Fibroblast of skin of right quadriceps (primary cell): ENCODE data around the gene CD34.

Experiments
- DNase-seq: peaks from one replicate; pipeline ENCODE4 v3.0.0-alpha.2; 2013

The CD34 gene

GRCh38 chr1:207851696-207852095 lies 59.2 kb downstream of the CD34 start:
- DNase-seq, result no peak

- no peak for DNase-seq
These were observed 60.1 kb downstream of the CD34 start for GRCh38 chr1:207850621-207851407.

- no peak for DNase-seq
These were observed 61.3 kb downstream of the CD34 start for GRCh38 chr1:207849646-207850045.

GRCh38 chr1:207849016-207849415 lies 61.9 kb downstream of the CD34 start:
- no peak for DNase-seq

GRCh38 chr1:207848234-207848633 lies 62.7 kb downstream of the CD34 start:
- DNase-seq, result no peak

GRCh38 chr1:207847116-207847515 lies 63.8 kb downstream of the CD34 start:
- DNase-seq, result no peak

- no peak for DNase-seq
These were observed 65.8 kb downstream of the CD34 start for GRCh38 chr1:207845109-207845508.

GRCh38 chr1:207844371-207844770 lies 66.6 kb downstream of the CD34 start:
- no peak for DNase-seq

- DNase-seq, result no peak
These were observed 68.4 kb downstream of the CD34 start for GRCh38 chr1:207842506-207842905.

GRCh38 chr1:207841901-207842300 lies 69.0 kb downstream of the CD34 start:
- DNase-seq, result no peak

- no peak for DNase-seq
These were observed 69.6 kb downstream of the CD34 start for GRCh38 chr1:207841293-207841692.

GRCh38 chr1:207840380-207840779 lies 70.5 kb downstream of the CD34 start:
- DNase-seq, result no peak

GRCh38 chr1:207839083-207839413 lies 71.9 kb downstream of the CD34 start:
- no peak for DNase-seq

- DNase-seq, result no peak
These were observed 72.5 kb downstream of the CD34 start for GRCh38 chr1:207838156-207839082.

GRCh38 chr1:207837673-207838072 lies 73.3 kb downstream of the CD34 start:
- no peak for DNase-seq

GRCh38 chr1:207836591-207837347 lies 74.2 kb downstream of the CD34 start:
- DNase-seq, result no peak

GRCh38 chr1:207835958-207836357 lies 75.0 kb downstream of the CD34 start:
- no peak for DNase-seq

- no peak for DNase-seq
These were observed 76.8 kb downstream of the CD34 start for GRCh38 chr1:207833956-207834660.

- no peak for DNase-seq
These were observed 77.5 kb downstream of the CD34 start for GRCh38 chr1:207833381-207833780.

GRCh38 chr1:207832796-207833195 lies 78.1 kb downstream of the CD34 start:
- DNase-seq, result no peak

- no peak for DNase-seq
These were observed 79.2 kb downstream of the CD34 start for GRCh38 chr1:207831517-207832327.
